Ovary (tissue), 3 donors: Measurements from ENCODE around the gene NOL9.

ENCODE experiments used
- CTCF ChIP-seq, 3 donors: fragments of 450-650 bp in 2 of 3; fragments of 200-600 bp in 1 of 3; IDR thresholded peaks; one replicate each; pipeline versions ENCODE4 v1.5.1 to v1.8.0; 2016 to 2022; ENCODE audit warnings: antibody characterized with exemption in 3 of 3, mild to moderate bottlenecking in 1 of 3
- POLR2A ChIP-seq: fragments of 450-650 bp; IDR thresholded peaks from one replicate; pipeline ENCODE4 v1.6.1; 2017; ENCODE audit warnings: antibody characterized with exemption, mild to moderate bottlenecking, moderate library complexity
- donor health status: DM: no; HTN: no; CAD: no.

DNA sequence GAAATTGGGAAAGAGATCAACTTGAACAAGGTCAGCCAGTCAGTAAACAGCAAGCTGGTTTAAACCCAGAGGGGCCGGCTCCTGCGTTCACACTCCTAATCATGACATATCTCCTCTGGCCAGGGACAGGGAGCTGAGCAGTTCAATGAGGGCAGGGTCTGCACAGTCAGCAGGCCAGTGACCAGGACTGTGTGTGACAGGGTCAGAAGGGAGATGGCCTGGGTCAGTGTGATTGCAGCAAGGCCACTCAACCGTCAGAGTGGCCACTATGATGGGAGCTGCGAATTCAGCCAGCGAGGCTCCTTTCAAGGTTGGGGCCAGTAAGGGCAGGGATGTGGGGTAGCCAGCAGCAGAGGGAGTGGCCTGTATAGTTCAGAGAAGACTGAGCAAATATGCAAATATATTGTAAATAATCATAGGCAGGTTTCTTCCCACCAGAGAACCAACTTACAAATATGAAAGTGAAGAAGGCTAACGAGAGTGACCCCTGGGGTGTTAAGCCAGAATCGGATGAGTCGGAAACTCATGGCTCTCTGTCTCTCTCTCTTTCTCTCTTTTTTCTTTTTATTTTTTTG, 20.0 kb downstream of the NOL9 start:
- TF ChIP-seq CTCF (IDR thresholded peaks at IDR 0.05) (no peak), POLR2A (no peak)
